Gastrocnemius medialis (tissue), 4 donors: Measurements from ENCODE around the gene IQSEC1.

Experiments used
- POLR2A ChIP-seq, 2 donors: fragments of 450-650 bp; IDR thresholded peaks; one replicate each; pipeline ENCODE4 v1.6.1; 2017; ENCODE audit warnings: antibody characterized with exemption in 2 of 2, mild to moderate bottlenecking in 2 of 2, moderate library complexity in 2 of 2
- TF ChIP-seq, protein P1 (sequence below), 5 experiments: fragments of 450-650 bp in 3 of 5; fragments of 200-600 bp in 2 of 5; sonication (generic) in 2 of 5; IDR thresholded peaks in 4 of 5; conservative IDR thresholded peaks in 1 of 5; 1 replicate in 4 of 5; 2 replicates in 1 of 5; pipeline ENCODE4 v1.5.1; 2016 to 2019; ENCODE audit warnings: antibody characterized with exemption in 5 of 5, mild to moderate bottlenecking in 3 of 5, moderate library complexity in 3 of 5

DNA sequence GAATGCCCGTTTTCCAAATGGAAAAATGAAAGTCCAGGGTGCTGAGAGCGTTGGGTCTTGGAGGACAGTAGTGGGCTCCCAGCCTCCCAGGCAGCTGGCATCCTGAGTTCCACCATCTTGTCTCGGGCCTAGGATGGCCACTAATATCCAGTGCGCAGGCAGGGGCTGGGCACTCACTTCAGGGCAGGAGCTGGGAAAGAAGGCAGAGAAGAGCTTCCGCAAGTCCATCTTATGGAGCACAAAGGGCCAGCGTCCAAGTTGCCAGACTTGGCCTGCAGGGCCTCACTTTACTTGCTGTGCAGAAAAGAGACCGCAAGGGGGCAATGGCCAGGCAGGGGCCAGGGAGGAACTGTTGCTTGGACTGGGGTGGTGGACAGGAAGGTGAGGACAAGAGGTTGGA is 46.1 kb downstream of the IQSEC1 start:
- TF ChIP-seq, protein P1, sequence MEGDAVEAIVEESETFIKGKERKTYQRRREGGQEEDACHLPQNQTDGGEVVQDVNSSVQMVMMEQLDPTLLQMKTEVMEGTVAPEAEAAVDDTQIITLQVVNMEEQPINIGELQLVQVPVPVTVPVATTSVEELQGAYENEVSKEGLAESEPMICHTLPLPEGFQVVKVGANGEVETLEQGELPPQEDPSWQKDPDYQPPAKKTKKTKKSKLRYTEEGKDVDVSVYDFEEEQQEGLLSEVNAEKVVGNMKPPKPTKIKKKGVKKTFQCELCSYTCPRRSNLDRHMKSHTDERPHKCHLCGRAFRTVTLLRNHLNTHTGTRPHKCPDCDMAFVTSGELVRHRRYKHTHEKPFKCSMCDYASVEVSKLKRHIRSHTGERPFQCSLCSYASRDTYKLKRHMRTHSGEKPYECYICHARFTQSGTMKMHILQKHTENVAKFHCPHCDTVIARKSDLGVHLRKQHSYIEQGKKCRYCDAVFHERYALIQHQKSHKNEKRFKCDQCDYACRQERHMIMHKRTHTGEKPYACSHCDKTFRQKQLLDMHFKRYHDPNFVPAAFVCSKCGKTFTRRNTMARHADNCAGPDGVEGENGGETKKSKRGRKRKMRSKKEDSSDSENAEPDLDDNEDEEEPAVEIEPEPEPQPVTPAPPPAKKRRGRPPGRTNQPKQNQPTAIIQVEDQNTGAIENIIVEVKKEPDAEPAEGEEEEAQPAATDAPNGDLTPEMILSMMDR (IDR thresholded peaks at IDR 0.05 in 4 of 5, conservative IDR thresholded peaks at IDR 0.05 in 1 of 5), result no peak
- TF ChIP-seq POLR2A (IDR thresholded peaks at IDR 0.05), result no peak
